Measurements from ENCODE around the gene MYRIP.
"Not testable (repeated sequence)": the region's sequence is repeated elsewhere in the genome, so short reads cannot be mapped to it uniquely, and the experiment has no call there.

MYRIP gene

GRCh38 chr3:39794880-39795279 is 14.5 kb upstream of the MYRIP start:
- no peaks in the 10 kb centered on the region for H3K9me3 ChIP-seq
- H3K36me3 ChIP-seq: no peaks in the 10 kb centered on the region
- H3K27ac ChIP-seq: no peak overlapping the region
- H3K4me3 ChIP-seq (ENCODE audit: low read depth in 1 of 2, low read length in 1 of 2): no peak overlapping the region
- H3K4me1 ChIP-seq (ENCODE audit: control insufficient read depth in 1 of 2, insufficient read depth in 1 of 2, low read depth in 1 of 2, low read length in 1 of 2): no peaks in the 10 kb centered on the region
- H3K27me3 ChIP-seq: peaks cover 7% of the 10 kb centered on the region
- no peak for TF ChIP-seq CTCF (IDR thresholded peaks at IDR 0.05)

- H3K9me3 ChIP-seq: no peaks in the 10 kb centered on the region
- no peak for TF ChIP-seq CTCF (IDR thresholded peaks at IDR 0.05)
- peaks cover 17% of the 10 kb centered on the region for H3K27me3 ChIP-seq
- H3K4me3 ChIP-seq (ENCODE audit: low read depth in 1 of 2, low read length in 1 of 2): no peak overlapping the region
- no peak overlapping the region for H3K27ac ChIP-seq
- H3K4me1 ChIP-seq (ENCODE audit: control insufficient read depth in 1 of 2, insufficient read depth in 1 of 2, low read depth in 1 of 2, low read length in 1 of 2): no peaks in the 10 kb centered on the region
- no peaks in the 10 kb centered on the region for H3K36me3 ChIP-seq
Measured at GRCh38 chr3:39801216-39801615, 8.2 kb upstream of the MYRIP start.

- H3K36me3 ChIP-seq; H3K4me1 ChIP-seq (ENCODE audit: control insufficient read depth in 1 of 2, insufficient read depth in 1 of 2, low read depth in 1 of 2, low read length in 1 of 2); H3K9me3 ChIP-seq; H3K27ac ChIP-seq; H3K4me3 ChIP-seq (ENCODE audit: low read depth in 1 of 2, low read length in 1 of 2): not testable (repeated sequence)
- H3K27me3 ChIP-seq: peaks cover 30% of the 10 kb centered on the region
Measured at GRCh38 chr3:39802486-39802885, 6.9 kb upstream of the MYRIP start.

GRCh38 chr3:39803956-39804355 is 5.5 kb upstream of the MYRIP start:
- Histone ChIP-seq H3K27ac (no peak overlapping the region), H3K4me1 (ENCODE audit: control insufficient read depth in 1 of 2, insufficient read depth in 1 of 2, low read depth in 1 of 2, low read length in 1 of 2) (no peaks in the 10 kb centered on the region), H3K27me3 (peaks cover 45% of the 10 kb centered on the region), H3K9me3 (no peaks in the 10 kb centered on the region), H3K36me3 (no peaks in the 10 kb centered on the region), H3K4me3 (ENCODE audit: low read depth in 1 of 2, low read length in 1 of 2) (no peak overlapping the region)
- TF ChIP-seq CTCF (IDR thresholded peaks at IDR 0.05): no peak

- no peak for TF ChIP-seq CTCF (IDR thresholded peaks at IDR 0.05)
- Histone ChIP-seq H3K27me3 (peaks cover 55% of the 10 kb centered on the region), H3K27ac (no peak overlapping the region), H3K9me3 (no peaks in the 10 kb centered on the region), H3K4me3 (ENCODE audit: low read depth in 1 of 2, low read length in 1 of 2) (no peak overlapping the region), H3K4me1 (ENCODE audit: control insufficient read depth in 1 of 2, insufficient read depth in 1 of 2, low read depth in 1 of 2, low read length in 1 of 2) (peaks cover 5% of the 10 kb centered on the region in 2 experiments), H3K36me3 (no peaks in the 10 kb centered on the region)
Measured at GRCh38 chr3:39804951-39805350, 4.5 kb upstream of the MYRIP start.

- TF ChIP-seq CTCF (IDR thresholded peaks at IDR 0.05): no peak
- H3K4me3 ChIP-seq (ENCODE audit: low read depth in 1 of 2, low read length in 1 of 2): no peak overlapping the region
- no peaks in the 10 kb centered on the region for H3K9me3 ChIP-seq
- H3K36me3 ChIP-seq: no peaks in the 10 kb centered on the region
- H3K4me1 ChIP-seq (ENCODE audit: control insufficient read depth in 1 of 2, insufficient read depth in 1 of 2, low read depth in 1 of 2, low read length in 1 of 2): peaks cover 7 to 9% of the 10 kb centered on the region in 2 experiments
- H3K27ac ChIP-seq: no peak overlapping the region
- H3K27me3 ChIP-seq: peaks cover 62% of the 10 kb centered on the region
Measured at GRCh38 chr3:39805650-39806049, 3.8 kb upstream of the MYRIP start.
